OCI-LY3 (cell line): ENCODE measurements around the gene PTPRN2.

Experiments
- H2AFZ ChIP-seq: fragments of 200-600, 300-600 bp; shearing (Covaris generic); 2 replicates; pipeline ENCODE4 v1.6.0; 2014; ENCODE audit warnings: antibody characterized with exemption, low read depth, low read length
- H3K27ac ChIP-seq: fragments of 200-600, 300-600 bp; sonication (generic); 2 replicates; pipeline ENCODE4 v1.5.1; 2014; ENCODE audit warnings: mild to moderate bottlenecking, low read length, moderate library complexity, mixed read lengths
- H3K27me3 ChIP-seq: fragments of 200-600, 300-600 bp; sonication (generic); 2 replicates; pipeline ENCODE4 v1.6.1; 2014; ENCODE audit warnings: low read depth, low read length, mixed read lengths
- H3K36me3 ChIP-seq: fragments of 200-600, 300-600 bp; sonication (generic); replicated peaks from 2 replicates; pipeline ENCODE3; 2014; ENCODE audit warnings: low read depth, low read length, mixed read lengths
- H3K4me1 ChIP-seq: fragments of 300-600, 200-600 bp; sonication (generic); 2 replicates; pipeline ENCODE4 v1.6.1; 2014; ENCODE audit warnings: low read length, mixed read lengths
- H3K4me2 ChIP-seq: fragments of 200-600, 300-600 bp; sonication (generic); 2 replicates; pipeline ENCODE4 v1.6.1; 2014; ENCODE audit warnings: low read length, mixed read lengths
- H3K4me3 ChIP-seq: fragments of 300-600, 200-600 bp; sonication (generic); 2 replicates; pipeline ENCODE4 v1.5.1; 2014; ENCODE audit warnings: antibody characterized with exemption, mild to moderate bottlenecking, low read length, moderate library complexity
- H3K79me2 ChIP-seq: fragments of 300-600, 200-600 bp; shearing (Covaris generic); 2 replicates; pipeline ENCODE4 v1.6.1; 2014; ENCODE audit warnings: mild to moderate bottlenecking, low read length, mixed read lengths
- H3K9ac ChIP-seq: fragments of 300-600, 200-600 bp; shearing (Covaris generic); 2 replicates; pipeline ENCODE4 v1.6.0; 2014; ENCODE audit warnings: mild to moderate bottlenecking, low read length, moderate library complexity
- H3K9me3 ChIP-seq: fragments of 200-600, 300-600 bp; shearing (Covaris generic); 2 replicates; pipeline ENCODE4 v1.6.1; 2014; ENCODE audit warnings: low read length, mixed read lengths; ENCODE audit not compliant: insufficient read depth
- H4K20me1 ChIP-seq: fragments of 200-600, 300-600 bp; sonication (generic); 2 replicates; pipeline ENCODE4 v1.6.1; 2016; ENCODE audit warnings: low read length, mixed read lengths; ENCODE audit not compliant: insufficient read depth
- EZH2phosphoT487 ChIP-seq: fragments of 200-600 bp; shearing (Covaris generic); IDR thresholded peaks from 2 replicates; pipeline ENCODE4 v1.6.1; 2018; ENCODE audit warnings: antibody characterized with exemption, mixed run types, low read depth
- TF ChIP-seq, protein P1 (sequence below): fragments of 200-600, 300-600 bp; sonication (generic); IDR thresholded peaks from 2 replicates; pipeline ENCODE4 v1.5.1; 2014; ENCODE audit warnings: antibody characterized with exemption, low read length, low read depth

The PTPRN2 gene

DNA sequence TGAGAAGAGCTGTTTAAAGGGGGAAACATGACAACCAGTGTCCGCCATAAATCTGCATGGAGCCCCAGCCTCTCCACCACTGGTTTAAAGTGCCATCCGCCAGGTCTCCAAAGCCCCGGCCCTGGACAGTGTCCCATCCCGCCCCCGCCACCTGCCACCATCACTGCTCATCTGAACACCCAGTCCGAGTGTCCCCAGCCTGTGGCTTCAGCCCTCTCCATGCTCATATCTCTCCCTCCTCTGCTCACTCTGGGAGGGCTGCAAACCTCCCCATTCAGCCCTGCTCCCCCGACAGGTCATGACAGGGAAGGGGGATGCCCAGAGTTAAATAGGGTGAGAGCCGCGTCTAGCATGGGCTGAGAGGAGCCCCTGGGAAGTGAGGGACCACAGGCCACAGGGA lies 984.6 kb downstream of the PTPRN2 start:
- Histone ChIP-seq H2AFZ (no peak overlapping the region), H3K36me3 (no peaks in the 10 kb centered on the region), H3K9ac (no peak overlapping the region), H4K20me1 (no peaks in the 10 kb centered on the region), H3K4me1 (no peaks in the 10 kb centered on the region), H3K27ac (no peak overlapping the region), H3K9me3 (no peaks in the 10 kb centered on the region), H3K4me3 (no peak overlapping the region), H3K27me3 (no peaks in the 10 kb centered on the region), H3K4me2 (no peak overlapping the region), H3K79me2 (no peaks in the 10 kb centered on the region)
- TF ChIP-seq, protein P1, sequence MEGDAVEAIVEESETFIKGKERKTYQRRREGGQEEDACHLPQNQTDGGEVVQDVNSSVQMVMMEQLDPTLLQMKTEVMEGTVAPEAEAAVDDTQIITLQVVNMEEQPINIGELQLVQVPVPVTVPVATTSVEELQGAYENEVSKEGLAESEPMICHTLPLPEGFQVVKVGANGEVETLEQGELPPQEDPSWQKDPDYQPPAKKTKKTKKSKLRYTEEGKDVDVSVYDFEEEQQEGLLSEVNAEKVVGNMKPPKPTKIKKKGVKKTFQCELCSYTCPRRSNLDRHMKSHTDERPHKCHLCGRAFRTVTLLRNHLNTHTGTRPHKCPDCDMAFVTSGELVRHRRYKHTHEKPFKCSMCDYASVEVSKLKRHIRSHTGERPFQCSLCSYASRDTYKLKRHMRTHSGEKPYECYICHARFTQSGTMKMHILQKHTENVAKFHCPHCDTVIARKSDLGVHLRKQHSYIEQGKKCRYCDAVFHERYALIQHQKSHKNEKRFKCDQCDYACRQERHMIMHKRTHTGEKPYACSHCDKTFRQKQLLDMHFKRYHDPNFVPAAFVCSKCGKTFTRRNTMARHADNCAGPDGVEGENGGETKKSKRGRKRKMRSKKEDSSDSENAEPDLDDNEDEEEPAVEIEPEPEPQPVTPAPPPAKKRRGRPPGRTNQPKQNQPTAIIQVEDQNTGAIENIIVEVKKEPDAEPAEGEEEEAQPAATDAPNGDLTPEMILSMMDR, result no peak
- no peak for TF ChIP-seq EZH2phosphoT487

DNA sequence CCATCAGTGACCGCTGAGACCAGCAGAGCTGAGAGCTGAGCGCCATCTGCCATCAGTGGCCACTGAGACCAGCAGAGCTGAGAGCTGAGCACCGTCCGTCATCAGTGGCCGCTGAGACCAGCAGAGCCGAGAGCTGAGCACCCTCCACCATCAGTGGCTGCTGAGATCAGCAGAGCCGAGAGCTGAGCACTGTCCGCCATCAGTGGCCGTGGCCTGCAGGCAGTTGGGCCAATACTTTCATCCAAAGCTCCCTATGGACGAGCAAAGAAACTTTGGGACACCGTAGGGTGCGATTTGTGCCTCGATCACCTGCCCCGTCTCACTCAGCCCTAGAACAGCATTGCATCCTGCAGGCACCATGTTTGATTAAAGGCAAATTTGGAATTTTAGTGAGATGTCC lies 985.0 kb downstream of the PTPRN2 start:
- Histone ChIP-seq H4K20me1 (no peaks in the 10 kb centered on the region), H3K27me3 (no peaks in the 10 kb centered on the region), H2AFZ (no peak overlapping the region), H3K36me3 (no peaks in the 10 kb centered on the region), H3K9me3 (no peaks in the 10 kb centered on the region), H3K4me2 (no peak overlapping the region), H3K27ac (no peak overlapping the region), H3K4me1 (no peaks in the 10 kb centered on the region), H3K9ac (no peak overlapping the region), H3K4me3 (no peak overlapping the region), H3K79me2 (no peaks in the 10 kb centered on the region)
- TF ChIP-seq, protein P1, result no peak
- no peak for TF ChIP-seq EZH2phosphoT487

DNA sequence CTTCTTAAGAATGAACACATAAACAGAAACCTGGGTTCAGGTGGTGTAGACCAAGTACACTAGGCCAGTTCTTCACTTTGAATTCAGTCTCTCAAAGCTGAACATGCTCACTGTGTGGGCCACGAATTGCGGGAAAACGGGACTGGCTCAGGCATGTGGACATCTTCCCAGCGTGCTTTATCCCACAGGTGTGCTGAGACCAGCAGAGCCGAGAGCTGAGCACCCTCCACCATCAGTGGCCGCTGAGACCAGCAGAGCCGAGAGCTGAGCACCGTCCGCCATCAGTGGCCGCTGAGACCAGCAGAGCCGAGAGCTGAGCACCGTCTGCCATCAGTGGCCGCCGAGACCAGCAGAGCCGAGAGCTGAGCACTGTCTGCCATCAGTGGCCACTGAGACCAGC lies 985.5 kb downstream of the PTPRN2 start:
- no peaks in the 10 kb centered on the region for H4K20me1 ChIP-seq
- H3K27me3 ChIP-seq, result no peaks in the 10 kb centered on the region
- H3K4me2 ChIP-seq, result no peak overlapping the region
- H3K79me2 ChIP-seq, result no peaks in the 10 kb centered on the region
- H3K36me3 ChIP-seq, result no peaks in the 10 kb centered on the region
- no peaks in the 10 kb centered on the region for H3K4me1 ChIP-seq
- H3K27ac ChIP-seq, result no peak overlapping the region
- TF ChIP-seq, protein P1, result no peak
- no peak overlapping the region for H2AFZ ChIP-seq
- H3K9me3 ChIP-seq, result no peaks in the 10 kb centered on the region
- H3K9ac ChIP-seq, result no peak overlapping the region
- H3K4me3 ChIP-seq, result no peak overlapping the region

DNA sequence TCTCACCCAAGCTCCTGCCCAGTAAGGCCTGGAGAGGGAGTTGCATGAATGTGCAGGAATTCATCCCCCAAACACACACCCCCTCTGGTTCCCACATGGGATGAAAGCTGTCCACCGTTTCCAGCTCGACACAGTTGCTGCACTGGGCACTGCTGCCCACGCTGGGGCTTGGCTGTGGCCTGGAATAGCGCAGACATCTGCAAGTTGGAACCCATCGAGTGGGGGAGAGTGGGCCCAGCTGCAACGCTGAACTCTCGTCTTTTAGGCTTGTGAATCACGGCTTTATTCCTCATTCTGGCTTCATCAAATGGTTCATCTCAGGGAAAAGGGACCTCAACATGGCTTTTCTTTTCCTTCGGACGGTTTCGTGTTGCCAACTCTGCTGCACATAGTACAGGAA lies 986.1 kb downstream of the PTPRN2 start:
- H3K27me3 ChIP-seq, result no peaks in the 10 kb centered on the region
- H3K4me2 ChIP-seq, result no peak overlapping the region
- no peak overlapping the region for H3K9ac ChIP-seq
- no peak overlapping the region for H3K27ac ChIP-seq
- H3K4me1 ChIP-seq, result no peaks in the 10 kb centered on the region
- no peak for TF ChIP-seq EZH2phosphoT487
- TF ChIP-seq, protein P1, result no peak
- no peaks in the 10 kb centered on the region for H3K36me3 ChIP-seq
- no peaks in the 10 kb centered on the region for H3K79me2 ChIP-seq
- no peak overlapping the region for H3K4me3 ChIP-seq
- no peak overlapping the region for H2AFZ ChIP-seq
- no peaks in the 10 kb centered on the region for H3K9me3 ChIP-seq
- H4K20me1 ChIP-seq, result no peaks in the 10 kb centered on the region
